GM12891 (cell line): Measurements from ENCODE around the gene KLK13.

Experiments used
- PAX5 ChIP-seq: IDR thresholded peaks from 2 replicates; pipeline ENCODE4 v1.6.1; 2011; ENCODE audit warnings: low read length, moderate library complexity, mild to moderate bottlenecking; ENCODE audit not compliant: insufficient read depth, severe bottlenecking
- POLR2A ChIP-seq: IDR thresholded peaks from 2 replicates; pipeline ENCODE4 v1.6.1; 2011; ENCODE audit warnings: low read depth, low read length, control low read depth
- POLR2AphosphoS5 ChIP-seq: IDR thresholded peaks from 2 replicates; pipeline ENCODE4 v1.6.1; 2011; ENCODE audit warnings: low read depth, low read length, control low read depth
- POU2F2 ChIP-seq: IDR thresholded peaks from 2 replicates; pipeline ENCODE4 v1.6.1; 2011; ENCODE audit warnings: low read depth, mild to moderate bottlenecking, control low read depth, low read length, moderate library complexity
- SPI1 ChIP-seq: IDR thresholded peaks from 2 replicates; pipeline ENCODE4 v1.6.1; 2011; ENCODE audit warnings: low read depth, low read length, control low read depth
- TAF1 ChIP-seq: IDR thresholded peaks from 2 replicates; pipeline ENCODE4 v1.6.1; 2011; ENCODE audit warnings: low read depth, low read length, control low read depth

DNA sequence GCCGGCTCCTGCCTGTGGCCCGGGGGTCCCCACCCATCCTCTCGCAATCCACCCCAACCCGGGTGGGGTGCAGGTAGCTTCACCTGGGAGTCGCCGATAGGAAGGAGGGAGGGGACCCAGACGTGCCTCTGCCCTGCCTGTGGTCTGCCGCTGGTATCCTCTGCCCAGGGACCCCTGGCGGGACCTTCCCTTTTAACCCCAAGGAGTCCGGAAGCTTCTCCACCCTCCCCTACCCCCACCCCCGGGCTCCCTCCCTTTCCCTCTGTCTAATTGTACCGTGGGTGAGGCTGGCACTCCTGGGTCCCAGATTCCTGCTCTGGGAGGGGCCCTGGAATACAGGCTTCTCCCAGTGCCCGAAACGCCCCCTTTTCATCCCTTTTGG lies 45.4 kb downstream of the KLK13 start, which contains the start of gene KLK10:
- TF ChIP-seq POLR2A: no peak
- TF ChIP-seq POLR2AphosphoS5: no peak
- TF ChIP-seq TAF1: no peak
- TF ChIP-seq PAX5: no peak
- TF ChIP-seq POU2F2: no peak
- TF ChIP-seq SPI1: no peak
